GM18507 (cell line): Measurements from ENCODE around the gene C16orf89.

ENCODE experiments used
- DNase-seq: peaks from one replicate; pipeline ENCODE4 v3.0.0; 2011; ENCODE audit warnings: low read depth; ENCODE audit not compliant: insufficient read length; ENCODE audit errors: extremely low spot score
- FAIRE-seq: peaks from 2 replicates; lab custom pipeline; 2011; peaks lifted over from hg19 to GRCh38; lab: Jason Lieb, UNC

Gene C16orf89

DNA sequence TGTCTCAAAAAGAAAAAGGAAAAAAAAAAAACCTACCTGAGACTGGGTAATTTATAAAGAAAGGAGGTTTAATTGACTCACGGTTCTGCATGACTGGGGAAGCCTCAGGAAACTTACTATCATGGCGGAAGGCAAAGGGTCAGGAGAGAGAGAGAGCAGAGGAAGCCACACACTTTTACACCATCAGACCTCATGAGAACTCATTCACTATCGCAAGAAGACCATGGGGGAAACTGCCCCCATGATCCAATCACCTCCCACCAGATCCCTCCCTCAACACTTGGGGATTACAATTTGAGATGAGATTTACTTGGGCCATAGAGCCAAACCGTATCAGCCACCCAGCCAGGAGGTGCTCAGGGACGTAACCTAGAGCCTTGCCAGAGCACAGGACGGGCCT, 52.9 kb downstream of the C16orf89 start:
- FAIRE-seq, result no peak
- DNase-seq, result no peak

- no peak for FAIRE-seq
- no peak for DNase-seq
Measured at GRCh38 chr16:5011637-5012036, 54.1 kb downstream of the C16orf89 start.

DNA sequence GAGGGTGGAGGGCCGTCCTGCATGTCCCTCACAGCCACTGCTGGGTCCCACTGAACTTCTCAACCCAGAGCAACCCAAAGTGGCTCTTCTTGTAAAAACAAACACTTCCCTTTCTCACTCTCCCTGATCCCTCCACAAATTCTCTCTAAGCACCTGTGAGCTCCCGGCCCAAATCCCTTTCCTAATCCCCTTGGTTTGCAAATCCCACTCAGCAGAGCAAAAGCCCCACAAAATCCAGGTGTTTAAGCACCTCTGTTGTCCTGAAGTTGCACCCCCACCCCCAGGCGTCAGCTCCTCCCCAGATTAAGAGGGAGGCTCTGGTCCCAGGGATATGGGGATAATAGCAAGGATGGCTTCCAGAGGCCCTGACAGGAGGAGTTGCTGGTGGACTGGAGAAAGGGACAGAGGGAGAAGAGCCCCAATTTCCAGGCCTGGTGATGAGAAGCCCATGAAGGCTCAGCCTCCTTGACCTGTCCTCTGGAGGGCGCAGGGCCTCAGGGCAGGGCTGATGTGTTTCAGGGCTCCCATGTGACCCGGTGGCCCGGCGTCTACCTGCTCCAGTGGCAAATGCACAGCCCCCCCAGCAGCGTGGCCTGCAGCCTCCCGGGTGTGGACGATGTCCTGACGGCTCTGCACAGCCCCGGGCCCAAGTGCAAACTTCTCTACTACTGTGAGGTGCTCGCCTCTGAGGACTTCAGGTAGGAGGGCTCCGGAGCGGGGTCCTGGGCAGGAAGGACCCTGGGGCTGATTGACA, 55.0 kb downstream of the C16orf89 start:
- no peak for FAIRE-seq
- DNase-seq, result no peak

- FAIRE-seq (no peak), DNase-seq (no peak)
Measured at GRCh38 chr16:5008311-5008731, 57.4 kb downstream of the C16orf89 start.

DNA sequence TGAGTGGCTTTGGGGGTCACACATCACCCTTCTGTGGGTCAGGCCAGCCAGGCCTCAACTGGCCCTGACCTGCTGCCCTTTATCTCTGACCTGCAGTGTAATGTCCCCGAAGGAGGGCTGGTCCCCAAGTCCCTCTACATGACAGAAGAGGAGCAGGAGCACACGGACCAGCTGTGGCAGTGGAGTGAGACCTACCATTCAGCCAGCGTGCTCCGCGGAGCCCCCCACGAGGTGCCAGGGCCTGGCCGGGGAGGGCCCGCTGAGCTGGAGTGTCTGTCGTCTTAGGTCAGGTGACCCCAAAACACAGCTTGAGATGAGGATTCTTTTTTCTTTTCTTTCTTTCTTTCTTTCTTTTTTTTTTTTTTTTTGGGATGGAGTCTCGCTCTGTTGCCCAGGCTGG, 58.5 kb downstream of the C16orf89 start:
- FAIRE-seq (no peak), DNase-seq (no peak)

DNA sequence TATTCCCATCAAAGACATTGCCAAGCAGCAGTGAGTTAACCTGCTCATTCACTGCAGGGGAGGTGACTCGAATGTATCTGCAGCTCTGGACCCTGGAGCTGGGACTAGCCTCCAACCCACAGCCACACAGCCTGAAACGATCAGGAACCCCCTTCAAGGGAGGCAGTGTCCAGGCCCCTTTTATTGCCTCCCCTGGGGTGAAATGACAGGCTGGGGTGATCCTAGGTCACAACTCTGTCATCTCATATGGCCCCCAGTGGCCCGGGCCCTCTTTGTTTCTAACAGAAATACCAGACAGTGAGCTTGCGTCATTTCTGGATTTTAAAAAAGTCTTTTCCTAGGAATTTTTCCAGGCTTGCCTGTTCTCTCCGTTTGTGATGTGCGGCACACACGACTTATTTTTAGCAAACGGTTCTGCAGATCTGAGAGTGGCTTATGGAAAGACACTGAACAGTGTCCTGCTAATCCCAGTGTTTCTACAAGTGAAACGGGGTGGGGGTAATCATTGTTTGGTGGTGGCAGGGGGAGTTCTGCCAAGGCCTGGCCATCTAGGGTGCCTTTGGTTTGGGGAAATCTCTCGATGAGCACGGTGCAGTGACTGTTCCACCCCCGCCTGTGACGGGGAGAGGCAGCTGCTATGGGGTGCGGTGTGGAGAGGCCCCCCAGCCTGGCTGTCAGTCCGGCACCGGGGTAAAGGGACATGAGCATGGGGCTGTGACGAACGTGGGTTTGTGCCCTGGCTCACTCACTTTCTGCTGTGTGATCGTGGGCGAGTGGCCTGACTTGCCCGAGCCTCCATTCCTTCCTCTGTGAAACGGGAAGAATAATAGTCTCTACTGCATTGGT, 59.2 kb downstream of the C16orf89 start:
- DNase-seq (no peak), FAIRE-seq (no peak)

DNA sequence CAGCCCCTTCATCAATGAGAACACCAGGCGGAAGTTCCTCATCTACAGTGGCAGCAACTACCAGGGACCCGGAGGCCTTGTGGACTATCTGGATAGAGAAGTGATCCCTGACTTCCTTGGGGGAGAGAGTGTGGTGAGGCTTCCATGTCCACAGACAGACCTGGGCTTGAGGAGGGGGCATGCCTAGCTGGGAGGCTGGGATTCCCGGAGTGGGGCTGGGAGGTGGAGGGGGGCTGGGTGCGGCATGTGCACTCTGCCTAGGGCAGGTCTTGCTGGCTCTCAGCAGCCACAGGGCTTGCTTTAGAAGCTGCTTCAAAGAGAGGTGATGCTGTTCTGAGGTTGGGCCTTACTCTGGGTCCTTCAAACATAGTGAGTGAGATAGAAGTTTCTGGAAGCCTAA, 59.8 kb downstream of the C16orf89 start:
- FAIRE-seq, result no peak

DNA sequence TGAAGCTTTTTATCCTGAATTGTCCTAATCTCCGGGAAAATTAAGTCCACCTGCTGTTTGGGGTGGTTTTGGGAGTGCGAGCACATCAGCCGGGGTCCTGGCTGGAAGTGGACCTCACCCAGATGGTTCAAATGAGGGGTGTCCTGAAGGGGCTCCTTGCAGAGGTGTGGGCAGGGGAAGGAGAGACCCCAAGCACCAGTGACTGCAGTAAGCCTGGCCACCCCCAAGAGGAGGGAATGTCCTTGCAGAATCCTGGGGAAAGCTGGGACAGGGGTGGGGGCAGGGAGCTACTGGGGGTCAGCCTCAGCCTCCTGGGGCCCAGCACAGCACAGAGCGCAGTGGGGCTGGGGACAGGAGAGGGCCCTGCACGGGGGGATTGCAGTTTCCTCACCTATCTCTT, 61.4 kb downstream of the C16orf89 start:
- no peak for FAIRE-seq
- DNase-seq, result no peak

More for the DNA sequence above, 59.8 kb downstream of the C16orf89 start:
- DNase-seq, result no peak

- DNase-seq (no peak), FAIRE-seq (no peak)
Measured at GRCh38 chr16:5003828-5004227, 61.9 kb downstream of the C16orf89 start.

GRCh38 chr16:5003211-5003610, 62.5 kb downstream of the C16orf89 start:
- no peak for DNase-seq
- no peak for FAIRE-seq

- FAIRE-seq, result no peak
- no peak for DNase-seq
Measured at GRCh38 chr16:5002699-5003143, 63.0 kb downstream of the C16orf89 start.

- FAIRE-seq (no peak), DNase-seq (no peak)
Measured at GRCh38 chr16:5001986-5002385, 63.8 kb downstream of the C16orf89 start.

GRCh38 chr16:5001571-5001970, 64.2 kb downstream of the C16orf89 start:
- no peak for FAIRE-seq
- no peak for DNase-seq

DNA sequence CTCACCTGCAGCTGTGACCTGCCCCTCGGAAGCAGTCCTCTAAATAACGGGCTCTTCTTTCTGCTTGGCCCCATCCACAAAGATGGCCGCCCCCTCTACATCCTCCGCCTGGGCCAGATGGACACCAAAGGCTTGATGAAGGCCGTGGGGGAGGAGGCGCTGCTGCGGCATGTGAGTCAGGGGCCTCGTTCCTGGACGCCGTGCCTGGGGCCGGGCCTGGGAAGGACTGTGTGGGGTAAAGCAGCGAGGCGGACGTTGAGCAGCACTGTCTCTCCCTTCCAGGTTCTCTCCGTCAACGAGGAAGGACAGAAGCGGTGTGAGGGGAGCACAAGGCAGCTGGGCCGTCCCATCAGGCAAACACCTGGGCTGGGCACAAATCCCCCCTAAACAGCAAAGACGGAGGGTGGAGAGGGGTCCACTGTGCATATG, 65.2 kb downstream of the C16orf89 start:
- FAIRE-seq (no peak), DNase-seq (no peak)

DNA sequence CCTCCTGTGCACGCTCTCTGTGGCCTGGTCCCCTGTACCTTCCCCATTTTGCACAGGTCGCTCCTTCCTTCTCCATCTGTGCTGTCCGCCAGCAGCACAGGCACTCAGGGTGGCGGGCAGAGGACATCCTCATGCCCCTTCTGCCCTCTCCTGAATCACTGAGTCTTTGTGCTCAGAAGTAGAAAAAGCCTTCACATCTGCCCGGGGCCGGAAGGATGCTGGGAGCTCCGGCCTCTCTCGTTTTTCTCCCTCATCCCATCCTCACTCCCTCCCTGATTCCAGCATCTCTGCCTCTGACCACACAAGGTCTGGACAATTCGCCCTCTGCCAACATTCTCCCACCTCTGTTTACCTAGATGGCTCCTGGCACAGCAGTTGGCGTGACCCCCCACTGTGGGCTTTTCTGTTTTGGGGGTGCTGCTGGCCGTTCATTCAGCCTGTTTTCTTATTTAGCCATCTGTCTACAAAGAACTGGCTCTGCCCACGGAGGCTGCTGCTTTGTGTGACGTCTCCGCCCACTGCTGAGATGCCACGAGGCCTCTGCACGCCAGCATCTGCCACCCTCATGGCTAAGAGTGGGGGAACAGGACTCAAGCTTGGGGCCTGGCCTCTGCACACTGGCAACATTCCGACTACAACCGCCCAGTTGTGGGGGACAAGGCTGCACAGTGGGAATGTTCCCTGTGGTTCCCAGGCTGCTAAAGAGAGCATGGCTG, 70.9 kb downstream of the C16orf89 start:
- DNase-seq (no peak), FAIRE-seq (no peak)
